Esophagus mucosa (tissue), 1 donor: ENCODE results near the gene SV2C. TPM values are rescaled to one million over a fixed set of nuclear protein-coding genes. Genes with fewer than 3 reads are reported as not detected.
A peak's percentile ranks its signal among the peaks of the same experiment; 100 is the strongest.
"Not testable (repeated sequence)": the region's sequence is repeated elsewhere in the genome, so short reads cannot be mapped to it uniquely, and the experiment has no call there.

ENCODE experiments used
- ATAC-seq: fragments of 200-7000 bp; cut with Tn5 transposase; one replicate; pipeline ENCODE4 v1.9.1; 2020
- total RNA-seq: library from RNA; stranded (reverse); gene quantifications from one replicate; pipeline ENCODE4 v1.2.4, GENCODE V29; 2023
- donor health status: DM: yes; HTN: yes; CAD: no.

Gene SV2C
- total RNA-seq, 1 donor from 2014 or later = 0.12 TPM

DNA sequence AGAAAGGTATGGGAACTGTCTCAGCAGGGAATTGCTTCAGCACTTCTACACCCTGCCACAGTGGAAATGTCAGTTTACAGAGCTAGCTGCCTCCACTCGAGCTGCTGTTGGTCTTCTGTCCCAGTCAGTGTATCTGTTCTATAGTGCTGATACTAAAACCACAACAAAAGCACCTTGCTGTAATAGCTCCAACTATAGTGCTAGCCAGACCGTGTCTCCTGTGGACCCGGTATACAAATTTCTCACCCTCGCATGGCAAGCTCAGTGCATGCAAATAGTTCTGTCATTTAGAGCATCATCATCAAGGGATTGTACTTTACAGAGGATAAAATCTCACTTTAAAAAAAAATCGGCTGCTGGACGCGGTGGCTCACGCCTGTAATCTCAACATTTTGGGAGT is 268.4 kb downstream of the SV2C start:
- ATAC-seq = peak; percentile 59

DNA sequence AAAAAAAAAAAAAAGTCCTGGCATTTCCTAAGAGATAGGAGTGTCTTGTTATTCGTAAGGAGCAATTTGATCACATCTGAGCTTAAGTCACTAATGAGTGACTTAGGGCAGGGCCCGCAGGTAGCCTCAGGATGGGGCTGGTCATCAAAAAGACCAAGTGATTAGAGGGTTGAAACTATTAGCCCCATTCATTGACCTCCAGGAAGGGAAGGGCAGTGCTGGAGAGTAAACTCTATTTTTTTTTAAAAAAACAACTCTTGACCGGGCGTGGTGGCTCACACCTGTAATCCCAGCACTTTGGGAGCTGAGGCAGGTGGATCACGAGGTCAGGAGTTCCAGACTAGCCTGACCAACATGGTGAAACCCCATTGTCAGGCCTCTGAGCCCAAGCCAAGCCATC is 273.7 kb downstream of the SV2C start:
- no peak for ATAC-seq

DNA sequence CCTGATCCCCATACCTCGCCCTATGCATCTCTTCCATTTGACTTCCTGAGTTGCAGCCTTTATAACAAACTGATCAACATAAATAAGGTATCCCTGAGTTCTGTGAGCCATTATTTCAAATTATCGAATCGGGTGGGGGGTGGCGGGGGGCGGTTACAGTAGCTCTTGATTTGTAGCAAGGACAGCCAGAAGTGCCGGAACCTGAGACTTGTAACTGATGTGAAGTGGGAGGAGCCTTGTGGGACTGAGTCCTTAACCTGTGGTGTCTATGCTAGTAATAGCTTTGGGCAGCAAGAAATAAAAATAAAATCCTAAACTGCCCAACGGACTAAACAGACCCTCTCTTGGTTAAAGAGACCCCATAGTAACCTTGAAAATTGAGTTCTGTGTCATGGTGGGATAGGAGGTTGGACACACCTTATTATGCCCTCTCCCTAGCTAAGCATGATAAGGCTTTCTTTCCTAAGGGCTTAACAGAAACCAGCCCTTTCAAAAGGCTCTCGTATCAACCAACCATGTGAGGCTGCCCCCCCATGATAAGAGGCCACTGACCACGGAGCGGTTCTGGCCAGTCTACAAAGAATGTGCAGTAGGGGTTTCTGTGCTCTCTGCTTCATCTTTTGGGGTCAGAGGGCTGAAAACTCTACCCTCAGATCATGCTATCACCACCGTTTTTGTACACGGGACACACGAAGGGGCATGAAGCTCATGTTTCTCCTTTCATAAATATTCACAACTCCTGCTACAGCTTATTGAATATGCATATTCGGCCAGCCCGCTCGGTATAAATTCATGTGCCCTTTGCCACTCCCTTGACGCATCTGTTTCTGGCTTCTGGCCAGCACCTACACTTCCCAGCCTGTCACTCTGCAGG is 280.4 kb downstream of the SV2C start:
- peak; percentile 66 for ATAC-seq

DNA sequence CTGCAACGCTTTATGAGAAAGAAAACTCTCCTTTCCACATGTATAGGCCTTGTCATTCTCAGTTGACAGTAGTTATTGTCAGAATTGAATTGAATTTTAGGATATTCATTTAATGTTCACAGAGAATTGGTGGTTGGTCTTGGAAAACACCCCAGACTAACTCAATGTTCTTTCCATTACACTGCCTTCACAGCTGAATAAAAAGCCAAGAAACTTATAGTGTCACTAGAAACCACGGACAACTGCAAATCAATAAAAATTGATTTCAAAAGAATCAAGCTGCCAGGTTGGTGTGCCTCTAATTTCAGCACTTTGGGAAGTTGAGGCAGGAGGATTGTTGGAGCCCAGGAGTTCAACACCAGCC is 281.0 kb downstream of the SV2C start:
- ATAC-seq = no peak

DNA sequence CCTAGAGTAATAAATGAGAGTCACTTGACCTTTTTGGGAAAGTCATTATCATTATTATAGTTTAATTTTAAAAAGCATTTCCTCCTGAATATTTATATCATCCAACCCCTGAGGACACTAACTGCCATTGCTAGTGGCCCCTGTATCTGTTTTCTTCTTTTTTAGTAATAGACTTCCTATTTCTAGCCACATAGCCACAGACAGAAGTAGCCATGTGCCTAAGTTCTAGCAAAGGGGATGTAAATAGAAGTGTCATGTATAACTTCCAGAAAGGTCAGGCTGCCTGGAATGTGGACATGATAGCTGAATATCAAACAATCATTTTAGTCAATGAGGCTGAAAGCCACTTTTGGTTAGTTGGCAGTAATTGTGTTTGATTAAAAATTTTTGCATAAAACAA is 282.4 kb downstream of the SV2C start:
- ATAC-seq = no peak

DNA sequence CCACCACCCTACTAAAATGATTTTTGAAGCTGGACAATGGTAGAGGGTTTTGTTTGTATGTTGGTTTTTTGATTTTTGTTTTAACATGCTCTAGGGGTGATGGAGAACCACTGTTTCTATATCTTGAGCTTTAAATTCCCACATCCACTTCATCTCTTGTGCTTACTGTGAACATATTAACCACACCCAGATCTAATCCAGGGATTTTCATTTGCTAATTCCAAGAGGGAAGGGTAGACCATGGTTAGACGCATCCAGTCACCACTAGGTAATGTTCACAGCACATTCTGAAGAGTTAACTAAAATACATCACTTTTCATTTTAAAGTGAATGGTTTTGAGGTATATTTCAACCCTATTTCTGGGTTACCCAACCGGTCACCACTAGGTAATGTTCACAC is 283.4 kb downstream of the SV2C start:
- no peak for ATAC-seq

DNA sequence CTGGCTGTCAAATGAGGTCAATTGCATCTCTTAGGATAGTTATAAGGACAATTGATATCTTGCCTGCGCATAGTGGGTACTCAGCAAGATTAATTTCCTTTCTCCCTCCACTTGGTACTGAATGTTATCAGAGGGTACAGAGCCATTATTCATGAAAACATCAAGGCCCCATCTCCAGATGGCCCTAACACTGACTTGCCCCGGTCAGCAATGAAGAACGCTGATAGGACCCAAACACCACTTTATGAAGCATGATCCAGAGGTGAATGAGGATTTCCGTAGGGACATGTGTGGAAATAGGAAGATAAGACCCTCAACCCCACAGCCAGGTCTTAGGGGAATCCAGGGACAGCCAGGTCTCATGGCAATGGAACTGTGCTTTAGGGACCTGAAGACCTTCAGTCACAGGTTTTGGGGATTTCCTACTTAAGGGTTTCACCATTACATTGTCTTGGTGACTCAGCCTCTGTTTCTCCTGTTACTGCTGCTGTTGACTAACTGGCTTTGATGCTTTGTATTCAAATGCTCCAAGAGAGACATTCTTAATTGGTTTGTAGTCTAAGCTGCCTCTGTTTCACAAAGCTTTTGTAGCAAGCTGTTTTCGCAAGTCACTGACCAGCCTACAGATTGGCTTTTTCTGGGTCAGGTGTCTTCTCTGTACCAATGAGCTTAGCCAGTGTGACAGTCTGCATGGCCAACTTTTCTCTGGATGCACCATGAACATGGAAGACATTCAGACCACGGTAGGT is 284.6 kb downstream of the SV2C start:
- peak; percentile 73 for ATAC-seq

DNA sequence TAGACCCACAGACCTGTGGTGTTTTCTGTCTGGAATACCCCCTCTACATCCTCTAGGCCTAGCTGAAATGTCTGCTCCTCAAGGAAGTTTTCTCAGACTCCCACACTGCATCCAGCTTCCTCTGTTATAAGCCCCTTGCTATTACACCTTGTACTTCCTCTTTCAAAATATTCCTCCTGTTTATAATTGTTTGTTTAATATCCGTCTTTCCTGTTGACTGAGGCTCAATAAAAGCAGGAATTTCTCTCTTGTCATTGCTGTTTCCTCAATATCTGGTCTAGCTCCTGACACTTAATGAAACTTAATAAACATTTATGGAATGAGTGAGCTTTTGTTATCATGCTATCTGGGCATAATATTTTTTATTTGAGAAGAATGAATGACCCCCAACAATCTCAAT is 285.8 kb downstream of the SV2C start:
- ATAC-seq = no peak

DNA sequence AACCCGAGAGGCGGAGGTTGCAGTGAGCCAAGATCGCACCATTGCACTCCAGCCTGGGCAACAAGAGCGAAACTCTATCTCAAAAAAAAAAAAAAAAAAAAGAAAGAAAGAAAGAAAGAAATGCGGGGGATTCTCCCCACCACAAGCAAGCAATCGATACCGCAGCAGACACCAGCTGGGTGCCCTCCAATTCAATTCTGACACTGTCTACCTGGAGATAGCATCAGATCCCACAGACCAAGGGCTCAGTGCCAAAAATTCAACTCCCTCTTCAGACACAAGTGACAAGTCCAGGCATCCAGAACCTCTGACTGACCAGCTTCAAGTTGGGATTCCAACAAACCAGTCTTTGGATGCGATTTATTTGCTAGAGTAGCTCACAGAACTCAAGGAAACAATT is 286.5 kb downstream of the SV2C start:
- ATAC-seq = not testable (repeated sequence)

DNA sequence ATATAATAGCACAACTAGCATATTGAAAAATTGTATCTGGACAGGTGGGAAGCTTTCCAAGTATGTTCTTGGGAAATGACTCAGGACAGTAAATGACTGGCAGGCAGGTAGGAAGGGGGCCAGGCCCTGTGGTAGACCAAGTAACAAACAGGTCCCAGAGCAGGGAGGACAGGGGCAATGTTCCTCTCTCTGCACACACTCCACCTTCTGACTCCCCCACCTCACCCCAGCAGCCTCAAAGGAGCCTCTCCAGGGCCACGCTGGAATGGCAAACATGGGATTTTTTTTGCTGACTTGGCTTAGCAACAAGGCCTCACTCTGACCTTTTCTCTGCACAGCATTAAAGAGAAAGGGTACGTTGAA is 288.8 kb downstream of the SV2C start:
- peak; percentile 21 for ATAC-seq

DNA sequence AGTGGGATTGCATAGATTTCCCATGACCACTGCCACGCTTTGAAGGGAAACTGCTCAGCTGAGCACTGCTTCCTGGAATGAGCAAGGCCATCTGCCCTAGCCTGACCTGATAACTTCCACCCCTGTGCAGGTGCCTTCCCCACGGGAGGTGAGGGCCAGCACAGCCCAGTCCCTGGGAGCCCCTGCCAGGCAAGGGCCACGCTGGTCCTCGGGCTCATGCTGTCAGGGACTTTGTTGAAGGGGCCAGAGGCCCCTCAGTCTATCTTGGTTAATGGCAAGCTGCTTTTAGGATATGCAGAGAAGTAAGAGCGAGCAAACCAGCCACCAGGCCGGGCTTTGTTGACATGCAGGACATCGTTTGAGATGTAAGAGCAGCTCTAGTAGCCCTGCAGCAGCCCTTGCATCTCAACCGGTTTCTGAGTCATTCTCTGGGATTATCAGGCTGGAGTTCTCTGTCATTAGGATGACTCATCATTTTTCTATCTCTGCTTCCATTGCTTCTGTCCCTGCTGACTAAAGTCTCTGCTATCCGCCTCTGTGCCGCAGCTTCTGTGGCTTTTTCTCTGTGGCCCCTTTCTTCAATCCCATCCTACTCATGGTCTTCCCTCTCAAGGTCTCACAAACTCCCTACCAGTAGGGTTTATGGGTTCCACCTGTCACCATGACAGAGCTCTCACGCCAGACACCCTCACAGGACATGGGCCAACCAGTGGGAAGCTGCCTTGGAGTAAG is 289.3 kb downstream of the SV2C start:
- peak; percentile 91 for ATAC-seq

DNA sequence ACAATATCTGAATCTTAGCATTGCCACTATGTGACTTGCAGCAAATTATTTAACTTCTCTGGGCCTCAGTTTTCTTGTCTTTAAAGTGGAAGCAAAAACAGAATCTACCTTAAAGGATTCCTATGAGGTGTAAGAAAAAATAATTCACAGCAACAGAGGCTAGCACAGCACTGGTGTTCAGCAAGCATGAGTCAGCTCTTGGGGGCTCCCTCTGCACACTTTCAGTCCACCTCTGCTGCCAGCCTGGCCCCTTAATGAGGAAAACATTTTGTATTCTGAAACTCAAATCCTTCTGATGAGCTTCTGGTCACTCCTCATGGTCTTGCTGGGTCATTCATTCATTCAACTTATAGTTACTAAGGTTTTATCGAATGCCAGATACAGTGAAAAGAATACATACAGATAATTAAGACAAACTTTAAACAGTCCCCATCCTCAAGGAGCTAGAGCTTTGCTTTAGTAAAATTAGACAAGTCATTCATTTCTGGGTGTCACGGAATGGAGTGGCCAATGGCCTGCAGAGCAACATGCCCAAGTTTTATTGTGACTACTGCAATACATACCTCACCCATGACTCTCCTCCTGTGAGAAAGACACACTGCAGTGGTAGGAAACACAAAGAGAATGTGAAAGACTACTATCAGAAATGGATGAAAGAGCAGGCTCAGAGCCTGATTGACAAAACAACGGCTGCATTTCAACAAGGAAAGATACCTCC is 293.1 kb downstream of the SV2C start:
- no peak for ATAC-seq

DNA sequence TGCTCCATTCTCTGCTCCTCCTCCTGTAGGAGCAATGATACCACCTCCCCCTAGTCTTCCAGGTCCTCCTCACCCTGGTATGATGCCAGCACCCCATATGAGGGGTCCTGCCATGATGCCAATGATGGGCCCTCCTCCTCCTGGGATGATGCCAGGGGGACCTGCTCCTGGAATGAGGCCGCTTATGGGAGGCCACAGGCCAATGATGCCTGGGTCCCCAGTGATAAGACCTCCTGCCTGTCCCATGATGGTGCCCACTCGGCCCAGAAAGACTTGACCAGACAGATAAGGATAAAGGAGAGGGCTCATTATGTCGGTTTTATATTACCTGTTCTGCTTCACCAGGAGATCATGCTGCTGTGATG is 293.7 kb downstream of the SV2C start:
- ATAC-seq = no peak

DNA sequence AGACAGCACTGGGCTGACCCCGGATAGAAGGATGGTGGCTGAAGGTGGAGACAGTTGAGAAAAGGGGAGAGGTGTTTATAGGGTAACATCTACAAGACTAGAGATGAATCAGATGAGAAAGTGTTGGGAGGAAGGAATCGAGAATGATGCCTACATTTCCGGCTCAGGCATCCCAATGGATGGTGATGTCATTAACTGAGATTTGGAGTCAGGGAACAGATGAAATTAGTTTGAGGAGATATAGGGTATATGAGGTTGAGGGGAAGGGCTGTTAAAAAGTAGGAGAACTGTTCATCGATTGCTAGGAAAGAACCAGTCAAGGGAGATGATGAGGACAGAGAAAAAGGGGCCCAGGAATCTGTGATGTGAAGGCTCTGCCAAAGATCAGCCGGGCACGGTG is 295.2 kb downstream of the SV2C start:
- ATAC-seq = no peak

DNA sequence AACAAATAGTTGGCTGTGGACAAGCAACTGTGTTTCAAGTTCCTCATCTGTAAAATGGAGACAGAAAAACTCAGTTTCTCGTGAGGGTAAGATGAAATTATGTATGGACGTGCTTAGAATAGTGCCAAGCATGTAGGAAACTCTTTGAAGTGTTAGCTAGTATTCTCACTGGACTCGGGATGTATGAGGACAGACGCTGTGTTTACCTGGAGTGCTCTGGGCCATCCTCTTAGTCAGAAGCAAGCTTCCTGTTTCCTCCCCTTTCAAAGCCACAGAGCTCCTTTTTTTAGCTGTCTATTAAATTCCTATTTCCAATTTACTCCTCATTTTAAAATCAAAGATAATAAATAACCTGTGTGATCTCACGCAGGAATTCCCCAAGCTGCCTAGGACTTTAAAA is 296.1 kb downstream of the SV2C start:
- ATAC-seq = no peak

DNA sequence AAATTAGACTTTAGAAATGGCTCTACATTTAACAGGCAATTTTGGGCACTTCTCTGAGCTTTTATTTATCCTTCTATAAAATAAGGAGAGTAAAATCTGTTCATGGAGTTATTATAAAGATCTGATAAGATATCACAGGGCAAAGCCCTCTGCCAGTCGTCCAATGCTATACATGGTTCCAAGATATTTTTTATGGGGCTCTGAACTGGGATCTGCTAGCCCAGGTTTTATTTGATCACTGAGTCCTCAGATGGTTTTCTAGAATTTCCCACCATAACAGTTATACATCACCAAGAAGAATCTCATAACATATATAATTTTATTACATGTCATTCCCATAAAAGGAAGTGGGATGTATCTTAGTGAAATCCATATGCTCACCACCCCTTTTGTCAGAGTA is 296.7 kb downstream of the SV2C start:
- no peak for ATAC-seq

DNA sequence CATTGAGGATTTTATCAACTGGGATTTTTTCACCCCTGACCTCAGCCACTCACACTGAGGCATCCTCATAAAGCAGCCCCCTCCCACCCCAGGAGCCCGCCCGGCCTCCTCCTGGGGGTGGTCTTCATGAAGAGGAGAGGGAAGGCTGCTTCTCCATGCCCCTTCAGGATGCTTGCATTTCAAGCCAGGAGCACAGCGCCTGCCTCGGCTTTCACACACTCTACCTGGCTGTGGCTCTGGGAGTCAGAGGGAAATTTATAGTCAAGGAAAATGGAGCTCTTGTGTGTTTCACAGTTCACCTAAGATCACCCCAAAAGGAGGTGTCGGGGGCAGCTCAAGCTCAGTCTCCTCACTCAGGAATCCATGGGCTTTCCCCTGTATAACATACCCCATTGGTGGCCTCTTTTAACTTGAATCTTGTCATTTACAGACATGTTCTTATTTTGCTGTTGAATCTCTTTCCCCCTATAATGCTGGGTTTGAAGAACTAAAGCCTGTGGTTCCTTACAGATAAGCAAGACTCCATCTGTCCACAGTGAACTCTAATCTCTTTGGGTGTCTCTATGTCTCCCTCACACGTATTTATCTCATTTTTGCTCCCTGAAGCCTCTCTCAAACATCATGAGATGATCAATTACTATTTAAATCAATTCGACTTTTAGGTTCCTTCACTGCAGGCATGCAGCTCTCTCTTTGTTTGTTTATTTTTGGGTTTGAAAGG is 297.3 kb downstream of the SV2C start:
- no peak for ATAC-seq

DNA sequence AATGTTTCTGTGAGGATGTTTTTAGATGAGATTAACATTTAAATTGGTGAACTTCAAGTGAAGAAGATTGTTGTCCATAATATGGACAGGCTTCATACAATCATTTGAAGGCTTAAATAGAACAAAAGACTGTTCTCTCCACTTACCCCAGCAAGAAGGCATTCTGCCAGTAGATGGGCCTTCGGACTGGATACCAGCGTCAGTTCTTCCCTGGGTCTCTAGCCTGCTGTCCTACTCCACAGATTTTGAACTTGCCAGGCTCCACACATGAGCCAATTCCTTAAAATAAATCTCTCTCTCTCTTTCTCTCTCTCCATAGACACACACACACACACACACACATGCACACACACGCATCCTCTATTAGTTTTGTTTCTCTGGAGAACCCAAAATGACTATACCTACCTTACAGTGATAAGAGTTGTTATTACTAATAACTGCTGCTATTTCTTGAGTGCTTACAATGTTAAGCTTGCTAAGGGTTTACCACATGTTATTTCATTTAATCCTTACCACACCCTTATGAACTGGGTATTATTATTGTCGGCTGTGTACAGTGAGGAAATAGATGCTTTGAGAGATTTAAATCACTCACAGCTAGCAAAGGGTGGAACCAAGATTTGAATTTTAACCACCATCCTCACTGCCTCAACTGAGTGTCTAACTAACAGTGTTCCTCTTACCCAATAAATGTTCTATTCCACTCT is 300.1 kb downstream of the SV2C start:
- peak; percentile 81 for ATAC-seq

DNA sequence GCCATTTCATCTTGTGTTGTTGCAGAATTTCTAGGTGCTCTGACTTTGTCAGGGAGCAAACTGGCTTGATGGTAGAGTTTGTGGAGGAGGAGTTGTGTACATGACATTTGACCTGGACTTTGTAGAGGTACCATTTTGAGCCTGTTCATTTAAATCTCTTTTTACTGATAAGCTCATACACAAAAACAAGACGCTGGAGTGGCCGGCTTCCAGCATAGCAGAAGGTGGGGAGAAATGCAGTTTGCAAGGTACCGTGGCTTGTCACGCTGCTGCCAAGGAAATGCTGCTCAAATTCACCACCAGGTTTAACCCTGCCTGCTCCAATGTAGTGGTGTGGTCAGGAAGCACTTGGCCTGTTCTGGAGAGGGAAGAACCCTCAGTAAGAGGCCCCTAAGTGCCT is 301.0 kb downstream of the SV2C start:
- no peak for ATAC-seq

DNA sequence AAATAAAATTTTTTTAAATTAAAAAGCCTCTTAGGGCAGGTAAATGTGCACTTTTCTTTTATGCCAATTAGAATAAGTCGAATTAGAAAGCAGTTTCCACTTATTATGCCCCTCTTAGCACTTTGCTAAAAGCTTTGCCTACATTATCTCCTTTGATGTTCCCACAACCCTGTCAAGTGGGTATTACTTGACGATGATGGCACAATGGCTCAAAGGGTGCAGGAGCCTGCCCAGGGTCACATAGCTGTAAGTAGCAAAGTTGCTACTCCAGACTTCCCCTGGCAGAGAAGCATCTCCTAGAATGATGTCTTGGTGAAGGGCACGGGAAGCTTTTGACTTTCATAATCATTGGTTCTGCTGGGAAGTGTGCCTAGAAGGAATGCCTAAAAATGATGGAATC is 301.5 kb downstream of the SV2C start:
- ATAC-seq = no peak

DNA sequence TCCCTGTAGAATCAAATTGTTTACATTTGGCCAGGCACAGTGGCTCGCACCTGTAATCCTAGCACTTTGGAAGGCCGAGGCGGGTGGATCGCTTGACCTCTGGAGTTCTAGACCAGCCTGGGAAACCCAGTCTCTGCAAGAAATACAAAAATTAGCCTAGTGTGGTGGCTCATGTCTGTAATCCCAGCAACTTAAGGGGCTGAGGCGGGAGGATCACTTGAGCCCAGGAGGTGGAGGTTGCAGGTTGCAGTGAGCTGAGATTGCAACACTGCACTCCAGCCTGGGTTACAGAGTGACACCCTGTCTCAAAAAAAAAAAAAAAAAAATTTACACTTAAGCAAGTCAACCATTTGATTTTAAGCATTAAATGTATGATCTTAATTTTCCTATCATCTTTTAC is 302.4 kb downstream of the SV2C start:
- ATAC-seq = no peak

DNA sequence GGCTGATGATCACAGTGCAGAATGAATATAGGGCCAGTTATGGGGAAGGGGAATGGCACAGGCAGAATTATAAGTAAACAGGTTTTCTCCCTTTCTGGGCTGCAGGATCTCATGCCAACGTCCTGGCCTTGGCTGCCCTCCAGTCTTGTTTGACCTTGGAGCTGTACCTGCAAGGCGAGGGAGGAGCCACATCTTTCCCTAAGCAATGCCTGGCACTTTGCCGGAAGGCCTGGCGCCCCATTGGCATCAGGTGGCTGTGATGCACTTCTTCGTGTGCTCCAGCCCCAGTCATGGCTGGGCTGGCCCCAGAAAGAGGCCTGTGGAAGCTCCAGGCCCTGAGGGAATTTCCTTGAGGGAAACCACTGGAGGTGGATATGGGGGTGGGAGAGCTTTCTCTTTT is 303.2 kb downstream of the SV2C start:
- ATAC-seq = peak; percentile 41
